ENCODE measurements around the gene C19orf67.
A peak's percentile ranks its signal among the peaks of the same experiment; 100 is the strongest.

Gene C19orf67

GRCh38 chr19:14073261-14073924 lies 12.2 kb downstream of the C19orf67 start:
- DNase-seq (ENCODE audit: low read depth) = no peak
- peak overlapping the region; percentile 70 for H3K4me3 ChIP-seq (ENCODE audit: low read length)

GRCh38 chr19:14072535-14073260 lies 12.9 kb downstream of the C19orf67 start, which contains the start of gene MISP3:
MISP3 (plus strand) TSS chr19:14072786; CDS start chr19:14073310, 524 bp downstream.
- H3K4me3 ChIP-seq (ENCODE audit: low read length) = peak within 1 kb of the TSS; percentile 70
- DNase-seq (ENCODE audit: low read depth) = no peak
- no peak for TF ChIP-seq CTCF (conservative IDR thresholded peaks at IDR 0.05; ENCODE audit: low read depth, low read length)

More at GRCh38 chr19:14073261-14073924, 12.2 kb downstream of the C19orf67 start:
- TF ChIP-seq CTCF (conservative IDR thresholded peaks at IDR 0.05; ENCODE audit: low read depth, low read length) = peak; percentile 16

GRCh38 chr19:14070268-14071050 lies 15.1 kb downstream of the C19orf67 start:
- no peak overlapping the region for H3K4me3 ChIP-seq (ENCODE audit: low read length)
- DNase-seq (ENCODE audit: low read depth) = no peak
- TF ChIP-seq CTCF (conservative IDR thresholded peaks at IDR 0.05; ENCODE audit: low read depth, low read length) = no peak

- no peak for DNase-seq (ENCODE audit: low read depth)
- H3K4me3 ChIP-seq (ENCODE audit: low read length) = no peak overlapping the region
- no peak for TF ChIP-seq CTCF (conservative IDR thresholded peaks at IDR 0.05; ENCODE audit: low read depth, low read length)
Observed at GRCh38 chr19:14066134-14066533, 19.4 kb downstream of the C19orf67 start.

GRCh38 chr19:14063105-14063504 lies 22.5 kb downstream of the C19orf67 start:
- DNase-seq (ENCODE audit: low read depth) = no peak
- no peak for TF ChIP-seq CTCF (conservative IDR thresholded peaks at IDR 0.05; ENCODE audit: low read depth, low read length)
- no peak overlapping the region for H3K4me3 ChIP-seq (ENCODE audit: low read length)

GRCh38 chr19:14062558-14062855 lies 23.1 kb downstream of the C19orf67 start:
- H3K4me3 ChIP-seq (ENCODE audit: low read length) = no peak overlapping the region
- TF ChIP-seq CTCF (conservative IDR thresholded peaks at IDR 0.05; ENCODE audit: low read depth, low read length) = no peak
- no peak for DNase-seq (ENCODE audit: low read depth)
